ENCODE data around the gene FAM32A. TPM values are rescaled to one million over a fixed set of nuclear protein-coding genes. Genes with fewer than 3 reads are reported as not detected.

The FAM32A gene
- total and polyA plus RNA-seq, 4 experiments from 2014 or later, result 50.9 to 128 (median 82.1) TPM

- H3K4me3 ChIP-seq (ENCODE audit: low read length in 2 of 2), result no peak overlapping the region
- H3K4me1 Mint-ChIP-seq, result peaks cover 25 to 59% (median 39%) of the 10 kb centered on the region in 4 donors
- peaks cover 23% of the 10 kb centered on the region for H3K4me1 ChIP-seq (ENCODE audit: insufficient read depth, low read length)
- CTCF ChIA-PET (ENCODE audit: partially characterized antibody), result no interaction called here
- intact Hi-C loops (cut with micrococcal nuclease), result no loop called here
- POLR2A ChIA-PET (ENCODE audit: partially characterized antibody), result no interaction called here
- H3K4me3 Mint-ChIP-seq, result no peak overlapping the region
- peaks cover 32% of the 10 kb centered on the region for H3K36me3 ChIP-seq (ENCODE audit: insufficient read depth, low read length)
- H3K27me3 ChIP-seq (ENCODE audit: insufficient read depth, low read length), result no peaks in the 10 kb centered on the region
- H3K36me3 Mint-ChIP-seq, result peaks cover 44 to 73% of the 10 kb centered on the region in 2 donors
- no peaks in the 10 kb centered on the region for H3K27me3 Mint-ChIP-seq
- H3K27ac Mint-ChIP-seq, result no peak overlapping the region
- no peaks in the 10 kb centered on the region for H3K9me3 ChIP-seq (ENCODE audit: control insufficient read depth in 1 of 2, low read length in 2 of 2)
- no peak for DNase-seq
- H3K27ac ChIP-seq (ENCODE audit: low read depth, low read length), result no peak overlapping the region
- H3K9me3 Mint-ChIP-seq, result no peaks in the 10 kb centered on the region
These were observed 25.0 kb downstream of the FAM32A start for GRCh38 chr19:16210168-16210567.

DNA sequence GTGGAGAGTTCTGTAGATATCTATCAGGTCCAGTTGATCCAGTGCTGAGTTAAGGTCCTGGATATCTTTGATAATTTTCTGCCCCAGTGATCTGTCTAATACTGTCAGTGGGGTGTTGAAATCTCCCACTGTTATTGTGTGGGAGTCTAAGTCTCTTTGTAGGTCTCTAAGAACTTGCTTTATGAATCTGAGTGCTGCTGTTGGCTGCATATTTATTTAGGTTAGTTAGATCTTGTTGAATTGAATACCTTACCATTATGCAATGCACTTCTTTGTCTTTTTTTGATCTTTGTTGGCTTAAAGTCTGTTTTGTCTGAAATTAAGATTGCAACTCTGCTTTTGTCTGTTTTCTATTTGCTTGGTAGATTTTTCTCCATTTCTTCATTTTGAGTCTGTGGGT is 27.9 kb downstream of the FAM32A start:
- H3K27me3 ChIP-seq (ENCODE audit: insufficient read depth, low read length), result no peaks in the 10 kb centered on the region
- H3K27ac ChIP-seq (ENCODE audit: low read depth, low read length), result no peak overlapping the region
- no peaks in the 10 kb centered on the region for H3K27me3 Mint-ChIP-seq
- peak overlapping the region in 4 of 8 donors; percentile 12 to 60 (median 31) for H3K4me3 Mint-ChIP-seq
- ChIA-PET CTCF (ENCODE audit: partially characterized antibody) (no interaction called here), POLR2A (ENCODE audit: partially characterized antibody) (no interaction called here)
- peaks cover 0 to 2% (median 0%) of the 10 kb centered on the region in 8 donors for H3K9me3 Mint-ChIP-seq
- intact Hi-C loops (cut with micrococcal nuclease), result no loop called here
- no peak for DNase-seq
- H3K4me1 Mint-ChIP-seq, result peaks cover 34 to 66% (median 50%) of the 10 kb centered on the region in 4 donors
- peaks cover 21% of the 10 kb centered on the region for H3K36me3 ChIP-seq (ENCODE audit: insufficient read depth, low read length)
- H3K4me1 ChIP-seq (ENCODE audit: insufficient read depth, low read length), result peaks cover 33% of the 10 kb centered on the region
- H3K36me3 Mint-ChIP-seq, result peaks cover 57 to 79% of the 10 kb centered on the region in 2 donors
- H3K27ac Mint-ChIP-seq, result peak overlapping the region in 6 of 7 donors; percentile 28 to 86 (median 68)
- H3K4me3 ChIP-seq (ENCODE audit: low read length in 2 of 2), result no peak overlapping the region
- no peaks in the 10 kb centered on the region for H3K9me3 ChIP-seq (ENCODE audit: control insufficient read depth in 1 of 2, low read length in 2 of 2)

DNA sequence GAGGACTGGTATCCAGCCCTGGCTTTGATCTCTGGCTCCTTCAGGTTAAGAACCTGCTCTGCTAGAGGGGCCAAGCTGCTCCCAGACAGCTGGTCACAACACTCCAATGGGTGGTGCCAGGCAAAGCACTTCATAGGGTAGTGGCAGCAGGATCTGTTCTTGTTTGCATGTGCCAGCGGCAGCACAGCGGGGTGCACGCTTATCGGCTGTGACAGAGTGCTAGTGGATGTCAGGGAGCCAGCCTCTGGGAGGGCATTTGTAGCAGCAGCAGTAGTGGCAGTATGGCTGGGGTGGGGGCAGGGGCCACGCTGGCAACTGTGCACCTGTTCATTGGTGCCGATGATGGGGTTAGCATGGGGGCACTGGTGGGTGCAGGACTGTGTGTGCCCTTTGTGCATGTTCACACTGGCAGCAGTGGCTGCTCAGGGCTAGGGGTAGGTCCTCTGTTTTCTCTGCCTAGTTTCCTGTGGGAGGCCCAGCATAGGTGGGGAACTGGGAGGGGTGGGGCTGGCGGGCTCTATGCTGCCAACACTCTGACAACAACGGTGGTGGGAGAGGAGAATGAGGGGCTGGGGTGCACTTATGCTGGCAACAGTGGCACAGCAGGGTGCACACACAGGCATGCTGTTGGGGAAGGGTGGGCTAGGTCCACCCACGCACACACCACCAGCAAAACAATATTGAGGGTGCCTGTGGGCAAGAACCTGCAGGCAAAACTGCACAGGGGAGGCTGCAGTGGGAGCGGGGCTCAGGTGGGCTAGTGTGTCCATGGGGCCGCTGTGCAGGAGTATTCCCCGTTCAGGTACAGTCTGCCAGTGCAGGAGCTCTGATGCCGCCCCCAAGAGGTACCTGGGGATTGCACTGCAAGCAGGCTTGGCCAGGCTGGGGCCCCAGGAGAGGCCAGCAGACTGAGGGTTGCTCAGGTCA is 31.8 kb downstream of the FAM32A start:
- Histone ChIP-seq H3K9me3 (ENCODE audit: control insufficient read depth in 1 of 2, low read length in 2 of 2) (peaks cover 0 to 19% of the 10 kb centered on the region in 2 donors), H3K27ac (ENCODE audit: low read depth, low read length) (no peak overlapping the region), H3K36me3 (ENCODE audit: insufficient read depth, low read length) (peaks cover 13% of the 10 kb centered on the region), H3K27me3 (ENCODE audit: insufficient read depth, low read length) (no peaks in the 10 kb centered on the region), H3K4me1 (ENCODE audit: insufficient read depth, low read length) (peaks cover 28% of the 10 kb centered on the region), H3K4me3 (ENCODE audit: low read length in 2 of 2) (no peak overlapping the region)
- Mint-ChIP-seq H3K27me3 (no peaks in the 10 kb centered on the region), H3K4me3 (peak overlapping the region in 7 of 8 donors; percentile 50 to 85 (median 59)), H3K27ac (peak overlapping the region; percentile 11 to 86 (median 77)), H3K36me3 (peaks cover 62 to 76% of the 10 kb centered on the region in 2 donors), H3K9me3 (peaks cover 0 to 35% (median 24%) of the 10 kb centered on the region in 8 donors), H3K4me1 (peaks cover 31 to 64% (median 41%) of the 10 kb centered on the region in 4 donors)
- ChIA-PET CTCF (ENCODE audit: partially characterized antibody) (interaction anchor here (1.1 kb wide), 1 partner anchor 31 kb away, joined by 3 read pairs; no protein-coding TSS in a partner anchor), POLR2A (ENCODE audit: partially characterized antibody) (interaction anchor here (0.6 to 1.9 kb wide), 2 partner anchors 19 to 75 kb away, joined by 3 to 5 read pairs; partner anchors contain the start of gene AP1M1)
- intact Hi-C loops (cut with micrococcal nuclease), result no loop called here
- DNase-seq, result peak in 3 of 5 donors; percentile 6 to 16 (median 11)

GRCh38 chr19:16217716-16218451 is 32.7 kb downstream of the FAM32A start:
- peaks cover 63 to 74% of the 10 kb centered on the region in 2 donors for H3K36me3 Mint-ChIP-seq
- peaks cover 19% of the 10 kb centered on the region for H3K4me1 ChIP-seq (ENCODE audit: insufficient read depth, low read length)
- H3K27ac Mint-ChIP-seq, result peak overlapping the region in 3 of 7 donors; percentile 29 to 65 (median 55)
- H3K4me3 Mint-ChIP-seq, result peak overlapping the region in 2 of 8 donors; percentile 64 to 71
- peaks cover 0 to 43% (median 28%) of the 10 kb centered on the region in 8 donors for H3K9me3 Mint-ChIP-seq
- peaks cover 20% of the 10 kb centered on the region for H3K36me3 ChIP-seq (ENCODE audit: insufficient read depth, low read length)
- H3K27ac ChIP-seq (ENCODE audit: low read depth, low read length), result no peak overlapping the region
- POLR2A ChIA-PET (ENCODE audit: partially characterized antibody), result interaction anchor here (0.6 to 1.9 kb wide), 2 partner anchors 20 to 74 kb away, joined by 3 to 5 read pairs; partner anchors contain the start of gene AP1M1
- CTCF ChIA-PET (ENCODE audit: partially characterized antibody), result interaction anchor here (1.1 kb wide), 1 partner anchor 32 kb away, joined by 3 read pairs; no protein-coding TSS in a partner anchor
- intact Hi-C loops (cut with micrococcal nuclease), result no loop called here
- no peak overlapping the region for H3K4me3 ChIP-seq (ENCODE audit: low read length in 2 of 2)
- DNase-seq, result no peak
- H3K27me3 Mint-ChIP-seq, result no peaks in the 10 kb centered on the region
- no peaks in the 10 kb centered on the region for H3K27me3 ChIP-seq (ENCODE audit: insufficient read depth, low read length)
- peaks cover 0 to 19% of the 10 kb centered on the region in 2 donors for H3K9me3 ChIP-seq (ENCODE audit: control insufficient read depth in 1 of 2, low read length in 2 of 2)
- H3K4me1 Mint-ChIP-seq, result peaks cover 22 to 56% (median 32%) of the 10 kb centered on the region in 4 donors

DNA sequence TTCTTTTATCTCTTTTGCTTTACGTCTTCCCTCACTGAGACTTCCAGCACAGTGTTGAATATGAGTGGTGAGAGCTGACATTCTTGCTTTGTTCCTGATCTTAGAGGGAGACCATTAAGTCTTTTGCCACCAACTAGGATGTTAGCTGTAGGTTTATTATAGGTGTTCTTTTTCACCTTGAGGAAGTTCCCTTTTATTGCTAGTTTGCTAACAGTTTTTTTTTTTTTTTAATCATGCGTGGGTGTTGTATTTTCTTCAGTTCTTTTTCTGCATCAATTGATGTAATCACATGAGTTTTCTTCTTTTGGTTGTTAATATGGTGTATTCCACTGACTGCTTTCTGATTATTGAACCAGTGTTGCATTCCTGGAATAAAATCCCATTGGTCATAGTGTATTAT is 33.6 kb downstream of the FAM32A start:
- CTCF ChIA-PET (ENCODE audit: partially characterized antibody), result no interaction called here
- Mint-ChIP-seq H3K4me1 (peaks cover 16 to 46% (median 26%) of the 10 kb centered on the region in 4 donors), H3K27me3 (no peaks in the 10 kb centered on the region), H3K27ac (peak overlapping the region in 3 of 7 donors; percentile 48 to 65 (median 55)), H3K9me3 (peaks cover 0 to 43% (median 28%) of the 10 kb centered on the region in 8 donors), H3K4me3 (no peak overlapping the region), H3K36me3 (peaks cover 72% of the 10 kb centered on the region in 2 donors)
- Histone ChIP-seq H3K27me3 (ENCODE audit: insufficient read depth, low read length) (no peaks in the 10 kb centered on the region), H3K4me3 (ENCODE audit: low read length in 2 of 2) (no peak overlapping the region), H3K9me3 (ENCODE audit: control insufficient read depth in 1 of 2, low read length in 2 of 2) (peaks cover 0 to 19% of the 10 kb centered on the region in 2 donors), H3K36me3 (ENCODE audit: insufficient read depth, low read length) (peaks cover 28% of the 10 kb centered on the region), H3K4me1 (ENCODE audit: insufficient read depth, low read length) (peaks cover 19% of the 10 kb centered on the region), H3K27ac (ENCODE audit: low read depth, low read length) (no peak overlapping the region)
- intact Hi-C loops (cut with micrococcal nuclease), result no loop called here
- no peak for DNase-seq
- POLR2A ChIA-PET (ENCODE audit: partially characterized antibody), result interaction anchor here (0.7 to 1.9 kb wide), 2 partner anchors 21 to 44 kb away, joined by 3 to 5 read pairs; partner anchors contain the start of gene AP1M1

DNA sequence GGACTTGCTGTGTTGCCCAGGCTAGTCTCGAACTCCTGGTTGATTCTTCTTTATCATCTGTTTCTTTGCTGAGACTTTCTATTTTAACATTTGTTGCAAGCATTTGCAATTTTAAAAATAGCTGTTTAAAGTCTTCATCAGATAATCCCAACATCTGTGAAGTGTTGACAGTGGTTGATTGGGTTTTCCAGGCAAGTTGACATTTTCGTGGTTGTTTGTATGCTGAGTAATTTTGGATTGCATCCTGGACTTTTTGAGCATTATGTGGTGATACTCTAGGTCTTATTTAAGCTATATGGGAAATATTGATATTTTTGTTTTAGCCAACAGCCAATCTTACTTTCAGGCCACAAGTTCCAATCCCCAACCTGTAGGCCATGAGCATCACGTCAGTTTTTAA is 37.6 kb downstream of the FAM32A start:
- H3K9me3 ChIP-seq (ENCODE audit: control insufficient read depth in 1 of 2, low read length in 2 of 2), result peaks cover 0 to 19% of the 10 kb centered on the region in 2 donors
- no peak for DNase-seq
- peak overlapping the region in 1 of 7 donors; percentile 41 for H3K27ac Mint-ChIP-seq
- H3K36me3 ChIP-seq (ENCODE audit: insufficient read depth, low read length), result peaks cover 57% of the 10 kb centered on the region
- H3K4me3 Mint-ChIP-seq, result no peak overlapping the region
- H3K27me3 Mint-ChIP-seq, result no peaks in the 10 kb centered on the region
- H3K4me1 ChIP-seq (ENCODE audit: insufficient read depth, low read length), result peaks cover 1% of the 10 kb centered on the region
- H3K4me1 Mint-ChIP-seq, result peaks cover 1 to 13% (median 8%) of the 10 kb centered on the region in 4 donors
- CTCF ChIA-PET (ENCODE audit: partially characterized antibody), result interaction anchor here (1.0 kb wide), 1 partner anchor 160 kb away, joined by 3 read pairs; no protein-coding TSS in a partner anchor
- POLR2A ChIA-PET (ENCODE audit: partially characterized antibody), result no interaction called here
- no peaks in the 10 kb centered on the region for H3K27me3 ChIP-seq (ENCODE audit: insufficient read depth, low read length)
- H3K27ac ChIP-seq (ENCODE audit: low read depth, low read length), result no peak overlapping the region
- H3K4me3 ChIP-seq (ENCODE audit: low read length in 2 of 2), result no peak overlapping the region
- H3K9me3 Mint-ChIP-seq, result peaks cover 0 to 43% (median 28%) of the 10 kb centered on the region in 8 donors
- H3K36me3 Mint-ChIP-seq, result peaks cover 59 to 61% of the 10 kb centered on the region in 2 donors
- intact Hi-C loops (cut with micrococcal nuclease), result no loop called here

All from CD4-positive, alpha-beta memory T cell (primary cell).